Colonic mucosa (tissue), 4 donors: ENCODE measurements around the gene RNF19B. TPM values are rescaled to one million over a fixed set of nuclear protein-coding genes. Genes with fewer than 3 reads are reported as not detected.
"Not testable (repeated sequence)": the region's sequence is repeated elsewhere in the genome, so short reads cannot be mapped to it uniquely, and the experiment has no call there.

Experiments used
- DNase-seq: peaks from one replicate; pipeline ENCODE4 v3.0.0-alpha.2; 2020
- H3K27ac ChIP-seq: fragments of 200-600 bp; one replicate; pipeline ENCODE4 v1.8.0; 2021
- H3K27me3 ChIP-seq: fragments of 200-600 bp; one replicate; pipeline ENCODE4 v1.8.0; 2021
- H3K36me3 ChIP-seq: fragments of 200-600 bp; one replicate; pipeline ENCODE4 v1.8.0; 2021
- H3K4me1 ChIP-seq: fragments of 200-600 bp; one replicate; pipeline ENCODE4 v1.8.0; 2021; ENCODE audit warnings: mild to moderate bottlenecking
- H3K4me3 ChIP-seq: fragments of 200-600 bp; one replicate; pipeline ENCODE4 v1.8.0; 2021
- H3K9ac ChIP-seq, 2 donors: one replicate each; pipeline ENCODE4 v1.7.0; 2013; ENCODE audit warnings: control low read depth in 2 of 2, low read depth in 2 of 2, low read length in 2 of 2
- H3K9me3 ChIP-seq: fragments of 200-600 bp; one replicate; pipeline ENCODE4 v1.8.0; 2021
- CTCF ChIP-seq: fragments of 200-600 bp; IDR thresholded peaks from one replicate; pipeline ENCODE4 v1.8.0; 2022; ENCODE audit warnings: antibody characterized with exemption, mild to moderate bottlenecking
- intact Hi-C: fragments of 100-400 bp; cut with DNase I; formaldehyde crosslinking; loops from one replicate; pipeline ENCODE4 v1.14.1; 2022
- total RNA-seq, 2 donors: library from RNA; stranded (reverse); fragmentation: NEBNext Ultra II Directional in 1 of 2; extraction: Animal tissue kit (Norgen Biotek cat#: 25700) in 1 of 2; gene quantifications; one replicate each; pipeline ENCODE4 v1.2.1, GENCODE V29; 2021
- donor health status: healthy.
- donor health status: DM: no; HTN: no; CAD: no.
- donor health status: DM: no; HTN: no; CAD: no.

The RNF19B gene
- total RNA-seq, 2 donors from 2014 or later = 44.4 to 106 TPM

- H3K27me3 ChIP-seq = no peaks in the 10 kb centered on the region
- no peaks in the 10 kb centered on the region for H3K9me3 ChIP-seq
- H3K36me3 ChIP-seq = no peaks in the 10 kb centered on the region
- H3K4me1 ChIP-seq = no peaks in the 10 kb centered on the region
- H3K27ac ChIP-seq = no peak overlapping the region
- intact Hi-C loops = no loop called here
- H3K4me3 ChIP-seq = no peak overlapping the region
- no peak overlapping the region for H3K9ac ChIP-seq
- TF ChIP-seq CTCF = no peak
- DNase-seq = no peak
These were observed 54.3 kb downstream of the RNF19B start for GRCh38 chr1:32910319-32910718.

- intact Hi-C loops = no loop called here
These were observed 57.2 kb downstream of the RNF19B start for GRCh38 chr1:32907435-32907834.

DNA sequence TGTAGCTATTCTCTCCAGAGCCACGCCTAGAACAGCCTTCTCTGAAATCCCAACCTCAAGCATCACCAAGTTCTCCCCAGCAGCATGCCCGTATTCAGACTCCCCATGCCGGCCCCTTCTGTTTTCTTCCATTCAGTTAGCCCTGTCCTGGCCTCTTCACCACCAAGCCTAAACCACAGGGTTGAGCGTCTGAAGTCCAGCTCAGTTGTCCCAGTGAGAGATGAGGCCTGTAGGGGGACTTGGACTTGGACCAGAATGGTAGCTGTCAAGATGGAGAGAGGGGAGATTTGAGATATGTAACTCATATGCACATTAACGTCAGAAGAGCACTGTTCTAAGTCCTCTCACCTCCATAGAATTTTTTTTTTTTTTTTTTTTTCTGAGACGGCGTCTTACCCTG lies 58.0 kb downstream of the RNF19B start:
- Histone ChIP-seq H3K4me3 (no peak overlapping the region), H3K4me1 (no peaks in the 10 kb centered on the region), H3K27ac (peak overlapping the region; percentile 30), H3K36me3 (no peaks in the 10 kb centered on the region), H3K27me3 (no peaks in the 10 kb centered on the region), H3K9ac (peak overlapping the region in 1 of 2 donors; percentile 43), H3K9me3 (no peaks in the 10 kb centered on the region)
- no peak for TF ChIP-seq CTCF
- no peak for DNase-seq
- intact Hi-C loops = no loop called here

More at GRCh38 chr1:32907435-32907834, 57.2 kb downstream of the RNF19B start:
- no peaks in the 10 kb centered on the region for H3K36me3 ChIP-seq
- peak; percentile 61 for DNase-seq
- peak overlapping the region; percentile 72 for H3K27ac ChIP-seq
- H3K9ac ChIP-seq = no peak overlapping the region
- H3K27me3 ChIP-seq = no peaks in the 10 kb centered on the region
- no peaks in the 10 kb centered on the region for H3K9me3 ChIP-seq
- no peak overlapping the region for H3K4me3 ChIP-seq
- no peaks in the 10 kb centered on the region for H3K4me1 ChIP-seq
- no peak for TF ChIP-seq CTCF

GRCh38 chr1:32905588-32905987 lies 59.0 kb downstream of the RNF19B start:
- H3K4me1 ChIP-seq, H3K36me3 ChIP-seq, DNase-seq, intact Hi-C loops, H3K9me3 ChIP-seq, H3K27me3 ChIP-seq, H3K4me3 ChIP-seq: not testable (repeated sequence)
- peak overlapping the region; percentile 89 for H3K27ac ChIP-seq
- H3K9ac ChIP-seq = peak overlapping the region in 1 of 2 donors; percentile 68

- H3K27ac ChIP-seq = peak overlapping the region; percentile 89
- intact Hi-C loops = no loop called here
These were observed 59.8 kb downstream of the RNF19B start for GRCh38 chr1:32904797-32905196.

More at GRCh38 chr1:32904797-32905196, 59.8 kb downstream of the RNF19B start:
- no peaks in the 10 kb centered on the region for H3K4me1 ChIP-seq
- peak overlapping the region in 1 of 2 donors; percentile 68 for H3K9ac ChIP-seq
- TF ChIP-seq CTCF = no peak
- H3K9me3 ChIP-seq = no peaks in the 10 kb centered on the region
- no peaks in the 10 kb centered on the region for H3K27me3 ChIP-seq
- no peaks in the 10 kb centered on the region for H3K36me3 ChIP-seq
- no peak overlapping the region for H3K4me3 ChIP-seq
- peak; percentile 67 for DNase-seq
